Neuronal stem cell (in vitro differentiated cells): ENCODE data around the gene GRIK4.
A peak's percentile ranks its signal among the peaks of the same experiment; 100 is the strongest.
"Not testable (repeated sequence)": the region's sequence is repeated elsewhere in the genome, so short reads cannot be mapped to it uniquely, and the experiment has no call there.

Experiments
- DNase-seq: peaks from one replicate; pipeline ENCODE4 v3.0.0-alpha.2; 2013; ENCODE audit warnings: low spot score
- H2AFZ ChIP-seq: one replicate; pipeline ENCODE4 v1.6.1; 2013; ENCODE audit warnings: mild to moderate bottlenecking, low read length, inconsistent platforms
- H2AK5ac ChIP-seq: 2 replicates; pipeline ENCODE4 v1.6.1; 2013; ENCODE audit warnings: low read depth, mild to moderate bottlenecking, inconsistent platforms, low read length, moderate library complexity, mixed read lengths
- H2BK120ac ChIP-seq: 2 replicates; pipeline ENCODE4 v1.6.1; 2013; ENCODE audit warnings: low read depth, mild to moderate bottlenecking, inconsistent platforms, low read length, moderate library complexity, mixed read lengths
- H2BK12ac ChIP-seq: one replicate; pipeline ENCODE4 v1.6.1; 2013; ENCODE audit warnings: low read length, inconsistent platforms
- H2BK15ac ChIP-seq: 2 replicates; pipeline ENCODE4 v1.6.1; 2013; ENCODE audit warnings: mild to moderate bottlenecking, low read length, inconsistent platforms, mixed read lengths
- H2BK5ac ChIP-seq: one replicate; pipeline ENCODE4 v1.6.1; 2013; ENCODE audit warnings: inconsistent platforms, mild to moderate bottlenecking, low read length, moderate library complexity
- H3K14ac ChIP-seq: one replicate; pipeline ENCODE4 v1.6.1; 2013; ENCODE audit warnings: low read length, inconsistent platforms
- H3K18ac ChIP-seq: 2 replicates; pipeline ENCODE4 v1.6.1; 2013; ENCODE audit warnings: low read length, inconsistent platforms
- H3K23ac ChIP-seq: 2 replicates; pipeline ENCODE4 v1.6.1; 2013; ENCODE audit warnings: low read depth, mild to moderate bottlenecking, mixed read lengths, low read length, inconsistent platforms; ENCODE audit not compliant: poor library complexity
- H3K27ac ChIP-seq: replicated peaks from 3 replicates; pipeline ENCODE4 v1.5.1; 2013; ENCODE audit warnings: low read length, inconsistent platforms
- H3K27me3 ChIP-seq, 3 experiments: 2 replicates each; pipeline ENCODE4 v1.6.1; 2013; ENCODE audit warnings: low read length in 3 of 3, mild to moderate bottlenecking in 2 of 3, inconsistent platforms in 1 of 3, low read depth in 1 of 3, mixed read lengths in 1 of 3, moderate library complexity in 1 of 3; ENCODE audit not compliant: control insufficient read depth in 3 of 3, insufficient read depth in 3 of 3
- H3K36me3 ChIP-seq, 2 donors: replicated peaks in 1 of 2; 2 replicates each; pipeline ENCODE4 v1.6.1; 2013; ENCODE audit warnings: low read length in 2 of 2; ENCODE audit not compliant: control insufficient read depth in 2 of 2, insufficient read depth in 2 of 2
- H3K4ac ChIP-seq: 2 replicates; pipeline ENCODE4 v1.6.1; 2013; ENCODE audit warnings: inconsistent platforms, mild to moderate bottlenecking, low read length, moderate library complexity
- H3K4me1 ChIP-seq, 2 donors: 1 replicate in 1 of 2; 2 replicates in 1 of 2; pipeline ENCODE4 v1.6.1; 2013; ENCODE audit warnings: low read length in 2 of 2, low read depth in 1 of 2; ENCODE audit not compliant: control insufficient read depth in 2 of 2, insufficient read depth in 1 of 2
- H3K4me2 ChIP-seq: one replicate; pipeline ENCODE4 v1.6.1; 2013; ENCODE audit warnings: mild to moderate bottlenecking, low read length, inconsistent platforms; ENCODE audit not compliant: insufficient read depth, poor library complexity, severe bottlenecking
- H3K4me3 ChIP-seq, 2 donors: 2 replicates each; pipeline ENCODE4 v1.5.1; 2013; ENCODE audit warnings: low read length in 2 of 2, mild to moderate bottlenecking in 2 of 2, inconsistent platforms in 1 of 2, moderate library complexity in 1 of 2
- H3K79me1 ChIP-seq: one replicate; pipeline ENCODE4 v1.6.1; 2013; ENCODE audit warnings: low read depth, mild to moderate bottlenecking, inconsistent platforms, low read length, moderate library complexity
- H3K9ac ChIP-seq: one replicate; pipeline ENCODE4 v1.6.1; 2013; ENCODE audit warnings: mild to moderate bottlenecking, low read depth, low read length, inconsistent platforms; ENCODE audit not compliant: poor library complexity
- H3K9me3 ChIP-seq, 2 donors: replicated peaks in 1 of 2; 2 replicates each; pipeline versions ENCODE3 to v1.6.1; 2013; ENCODE audit warnings: low read length in 2 of 2, mild to moderate bottlenecking in 2 of 2, inconsistent platforms in 1 of 2, low read depth in 1 of 2, mixed read lengths in 1 of 2, moderate library complexity in 1 of 2; ENCODE audit not compliant: control insufficient read depth in 2 of 2, insufficient read depth in 1 of 2
- H4K8ac ChIP-seq: one replicate; pipeline ENCODE4 v1.6.1; 2013; ENCODE audit warnings: low read depth, mild to moderate bottlenecking, inconsistent platforms, low read length, moderate library complexity
- H4K91ac ChIP-seq: one replicate; pipeline ENCODE4 v1.6.1; 2013; ENCODE audit warnings: low read length, low read depth, mild to moderate bottlenecking, inconsistent platforms; ENCODE audit not compliant: poor library complexity
- WGBS, 2 donors: extraction: QIAGEN DNeasy Blood & Tissue Kit; methylation state at CpG; one replicate each; pipeline ENCODE4 v1.1.7; 2013; ENCODE audit warnings: missing lambda C conversion rate in 2 of 2, mixed read lengths in 1 of 2; ENCODE audit not compliant: insufficient read length in 2 of 2, insufficient replicate concordance in 1 of 2; ENCODE audit errors: extremely low coverage in 2 of 2; 5-methylcytosine and 5-hydroxymethylcytosine counted together

The GRIK4 gene

GRCh38 chr11:120622189-120622875 lies 110.8 kb downstream of the GRIK4 start:
- H2AFZ ChIP-seq: no peak overlapping the region
- H3K36me3 ChIP-seq: no peaks in the 10 kb centered on the region
- no peak overlapping the region for H4K8ac ChIP-seq
- DNase-seq: no peak
- no peak overlapping the region for H3K4me3 ChIP-seq
- no peak overlapping the region for H3K18ac ChIP-seq
- peak overlapping the region; percentile 5 for H3K14ac ChIP-seq
- H3K23ac ChIP-seq: no peak overlapping the region
- no peak overlapping the region for H4K91ac ChIP-seq
- peaks cover 1% of the 10 kb centered on the region for H3K79me1 ChIP-seq
- no peaks in the 10 kb centered on the region for H3K27me3 ChIP-seq
- no peak overlapping the region for H3K4me2 ChIP-seq
- no peak overlapping the region for H3K27ac ChIP-seq
- no CpG with 5 or more reads among the region's 7 CpGs for WGBS, 2 donors
- no peak overlapping the region for H3K9ac ChIP-seq
- H3K4ac ChIP-seq: no peak overlapping the region
- peaks cover 0 to 4% of the 10 kb centered on the region in 2 donors for H3K4me1 ChIP-seq
- H2BK15ac ChIP-seq: no peak overlapping the region
- H2BK12ac ChIP-seq: no peak overlapping the region
- H2AK5ac ChIP-seq: no peak overlapping the region
- peaks cover 12 to 19% of the 10 kb centered on the region in 2 donors for H3K9me3 ChIP-seq
- H2BK5ac ChIP-seq: no peak overlapping the region
- no peak overlapping the region for H2BK120ac ChIP-seq

GRCh38 chr11:120624992-120625391 lies 113.4 kb downstream of the GRIK4 start:
- H3K9ac ChIP-seq, H4K8ac ChIP-seq, H2BK120ac ChIP-seq, H3K4ac ChIP-seq, H3K18ac ChIP-seq, H3K36me3 ChIP-seq, H3K9me3 ChIP-seq, H3K4me2 ChIP-seq, H2AFZ ChIP-seq, H3K23ac ChIP-seq, H2BK12ac ChIP-seq, H3K14ac ChIP-seq, H4K91ac ChIP-seq, H2AK5ac ChIP-seq, H3K27me3 ChIP-seq, H2BK5ac ChIP-seq, H3K27ac ChIP-seq, H3K79me1 ChIP-seq, H2BK15ac ChIP-seq, DNase-seq, H3K4me3 ChIP-seq, H3K4me1 ChIP-seq: not testable (repeated sequence)
- no CpG with 5 or more reads among the region's 12 CpGs for WGBS, 2 donors

- WGBS, 2 donors: no CpG with 5 or more reads among the region's 4 CpGs
- no peak overlapping the region for H2AFZ ChIP-seq
- H2AK5ac ChIP-seq: no peak overlapping the region
- H3K4me1 ChIP-seq: peaks cover 4 to 15% of the 10 kb centered on the region in 2 donors
- DNase-seq: no peak
- no peak overlapping the region for H3K18ac ChIP-seq
- no peak overlapping the region for H4K91ac ChIP-seq
- H2BK15ac ChIP-seq: no peak overlapping the region
- no peak overlapping the region for H3K23ac ChIP-seq
- no peak overlapping the region for H2BK120ac ChIP-seq
- no peak overlapping the region for H3K4ac ChIP-seq
- H3K27ac ChIP-seq: no peak overlapping the region
- H3K27me3 ChIP-seq: no peaks in the 10 kb centered on the region
- no peak overlapping the region for H3K14ac ChIP-seq
- no peak overlapping the region for H4K8ac ChIP-seq
- no peak overlapping the region for H3K4me3 ChIP-seq
- peaks cover 1% of the 10 kb centered on the region for H3K79me1 ChIP-seq
- H3K9me3 ChIP-seq: no peaks in the 10 kb centered on the region
- no peak overlapping the region for H3K9ac ChIP-seq
- no peak overlapping the region for H3K4me2 ChIP-seq
- H2BK5ac ChIP-seq: no peak overlapping the region
- H2BK12ac ChIP-seq: no peak overlapping the region
- no peaks in the 10 kb centered on the region for H3K36me3 ChIP-seq
Observed at GRCh38 chr11:120625565-120625964, 114.0 kb downstream of the GRIK4 start.

GRCh38 chr11:120626791-120627190 lies 115.2 kb downstream of the GRIK4 start:
- Histone ChIP-seq H2BK15ac (no peak overlapping the region), H3K27ac (no peak overlapping the region), H2BK120ac (no peak overlapping the region), H3K18ac (no peak overlapping the region), H3K23ac (no peak overlapping the region), H3K4ac (no peak overlapping the region), H3K9ac (no peak overlapping the region), H3K79me1 (peaks cover 1% of the 10 kb centered on the region), H3K9me3 (no peaks in the 10 kb centered on the region), H2AK5ac (peak overlapping the region; percentile 42), H3K36me3 (no peaks in the 10 kb centered on the region), H3K4me3 (no peak overlapping the region), H4K8ac (no peak overlapping the region), H3K27me3 (no peaks in the 10 kb centered on the region), H2BK5ac (no peak overlapping the region), H4K91ac (no peak overlapping the region), H3K4me2 (no peak overlapping the region), H2BK12ac (no peak overlapping the region), H3K4me1 (peaks cover 8 to 22% of the 10 kb centered on the region in 2 donors), H2AFZ (no peak overlapping the region), H3K14ac (no peak overlapping the region)
- no peak for DNase-seq
- WGBS, 2 donors: no CpG with 5 or more reads among the region's 7 CpGs
